HAP-1 (cell line): ENCODE measurements around the gene TACSTD2.
"Not testable (repeated sequence)": the region's sequence is repeated elsewhere in the genome, so short reads cannot be mapped to it uniquely, and the experiment has no call there.

Source experiments
- DNase-seq, 2 experiments: peaks; one replicate each; pipeline ENCODE4 v3.0.0-alpha.2; 2016 to 2020; ENCODE audit warnings: low spot score in 2 of 2
- H3K27me3 ChIP-seq: fragments of 250-450 bp; sonication (Bioruptor Pico); 2 replicates; pipeline ENCODE4 v1.5.1; 2020; ENCODE audit warnings: low read depth, mild to moderate bottlenecking, moderate library complexity
- H3K36me3 ChIP-seq: fragments of 250-450 bp; sonication (Bioruptor Pico); replicated peaks from 2 replicates; pipeline ENCODE4 v1.5.1; 2020; ENCODE audit warnings: mild to moderate bottlenecking
- H3K4me1 ChIP-seq: fragments of 250-450 bp; sonication (Bioruptor Pico); 2 replicates; pipeline ENCODE4 v1.5.1; 2020; ENCODE audit warnings: mild to moderate bottlenecking
- H3K4me3 ChIP-seq: fragments of 250-450 bp; sonication (Bioruptor Pico); 2 replicates; pipeline ENCODE4 v1.5.1; 2020; ENCODE audit warnings: mild to moderate bottlenecking, moderate library complexity
- H3K9me3 ChIP-seq: fragments of 250-450 bp; sonication (Bioruptor Pico); 2 replicates; pipeline ENCODE4 v1.5.1; 2020; ENCODE audit warnings: mild to moderate bottlenecking, moderate library complexity
- in situ Hi-C: fragments of 300-500 bp; cut with MboI; formaldehyde crosslinking; loops from 3 replicates; pipeline ENCODE4 v1.14.3; 2020; ENCODE audit warnings: low sequenced_read_pairs, inconsistent platforms, mixed read lengths

The TACSTD2 gene, protein sequence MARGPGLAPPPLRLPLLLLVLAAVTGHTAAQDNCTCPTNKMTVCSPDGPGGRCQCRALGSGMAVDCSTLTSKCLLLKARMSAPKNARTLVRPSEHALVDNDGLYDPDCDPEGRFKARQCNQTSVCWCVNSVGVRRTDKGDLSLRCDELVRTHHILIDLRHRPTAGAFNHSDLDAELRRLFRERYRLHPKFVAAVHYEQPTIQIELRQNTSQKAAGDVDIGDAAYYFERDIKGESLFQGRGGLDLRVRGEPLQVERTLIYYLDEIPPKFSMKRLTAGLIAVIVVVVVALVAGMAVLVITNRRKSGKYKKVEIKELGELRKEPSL

DNA sequence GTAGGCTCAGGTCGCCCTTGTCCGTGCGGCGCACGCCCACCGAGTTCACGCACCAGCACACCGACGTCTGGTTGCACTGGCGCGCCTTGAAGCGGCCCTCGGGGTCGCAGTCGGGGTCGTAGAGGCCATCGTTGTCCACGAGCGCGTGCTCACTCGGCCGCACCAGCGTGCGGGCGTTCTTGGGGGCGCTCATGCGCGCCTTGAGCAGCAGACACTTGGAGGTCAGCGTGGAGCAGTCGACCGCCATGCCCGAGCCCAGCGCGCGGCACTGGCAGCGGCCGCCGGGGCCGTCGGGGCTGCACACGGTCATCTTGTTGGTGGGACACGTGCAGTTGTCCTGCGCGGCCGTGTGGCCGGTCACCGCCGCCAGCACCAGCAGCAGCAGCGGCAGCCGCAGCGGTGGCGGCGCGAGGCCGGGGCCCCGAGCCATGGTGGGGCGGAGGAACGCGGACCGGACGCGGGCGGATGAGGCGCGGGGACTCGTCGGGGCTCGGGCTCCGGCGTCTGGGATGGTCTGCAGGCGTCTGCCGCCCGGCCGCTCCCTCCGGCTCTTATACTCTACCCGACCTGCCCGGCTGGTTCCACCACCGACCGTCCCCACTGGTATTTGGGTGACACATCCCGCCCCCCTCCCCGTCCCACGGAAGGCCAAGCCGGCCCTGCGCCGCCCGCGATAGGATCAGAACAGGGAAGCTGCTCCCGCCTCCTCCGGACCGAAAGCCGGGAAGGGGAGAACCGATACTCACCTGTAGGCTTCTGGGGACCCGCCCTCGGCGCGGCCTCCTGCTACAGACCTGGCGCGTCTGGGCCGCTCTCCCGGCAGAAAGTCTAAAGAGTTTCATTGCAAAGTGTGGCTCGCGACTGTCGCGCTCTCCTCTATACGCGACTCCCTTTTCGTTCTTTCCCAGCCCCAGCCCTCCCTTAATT is at the start of gene TACSTD2:
Gene TACSTD2 (minus strand): TSS at position 526 of the 927 bp plus-strand sequence. CDS start 96 bp downstream, at position 430.
- no peak within 1 kb of the TSS for H3K4me3 ChIP-seq
- H3K9me3 ChIP-seq: no peaks in the 10 kb centered on the region
- peaks cover 10% of the 10 kb centered on the region; the same call in 1 of the 2 replicates for H3K27me3 ChIP-seq
- no peaks in the 10 kb centered on the region for H3K4me1 ChIP-seq
- in situ Hi-C loops: no loop called here
- no peak for DNase-seq
- no peaks in the 10 kb centered on the region for H3K36me3 ChIP-seq

DNA sequence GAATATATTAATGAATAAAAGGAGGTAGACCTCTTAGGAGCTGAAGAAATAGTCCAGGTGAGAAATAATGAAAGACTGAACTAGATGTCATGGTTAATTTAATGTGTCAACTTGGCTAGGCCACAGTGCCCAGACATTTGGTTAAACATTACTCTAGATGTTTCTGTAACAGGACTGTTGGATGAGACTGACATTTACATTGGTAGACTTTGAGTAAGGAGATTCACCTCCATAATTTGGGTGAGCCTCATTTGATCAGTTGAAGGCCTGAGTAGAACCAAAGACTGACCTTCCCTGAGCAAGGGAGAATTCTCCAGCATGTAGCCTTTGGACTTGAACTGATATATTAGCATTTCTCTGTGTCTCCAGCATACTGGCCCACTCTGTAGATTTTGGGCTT is 49.2 kb upstream of the TACSTD2 start:
- in situ Hi-C loops: no loop called here
- Histone ChIP-seq H3K9me3 (no peaks in the 10 kb centered on the region), H3K4me3 (no peak overlapping the region), H3K36me3 (no peaks in the 10 kb centered on the region), H3K4me1 (no peaks in the 10 kb centered on the region), H3K27me3 (no peaks in the 10 kb centered on the region)
- no peak for DNase-seq

DNA sequence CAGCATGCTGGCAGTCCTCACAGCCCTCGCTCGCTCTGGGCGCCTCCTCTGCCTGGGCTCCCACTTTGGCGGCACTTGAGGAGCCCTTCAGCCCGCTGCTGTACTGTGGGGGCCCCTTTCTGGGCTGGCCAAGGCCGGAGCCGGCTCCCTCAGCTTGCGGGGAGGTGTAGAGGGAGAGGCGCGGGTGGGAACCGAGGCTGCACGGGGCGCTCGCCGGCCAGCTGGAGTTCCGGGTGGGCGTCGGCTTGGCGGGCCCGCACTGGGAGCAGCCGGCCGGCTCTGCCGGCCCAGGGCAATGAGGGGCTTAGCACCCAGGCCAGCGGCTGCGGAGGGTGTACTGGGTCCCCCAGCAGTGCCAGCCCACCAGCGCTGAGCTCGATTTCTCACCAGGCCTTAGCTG is 46.2 kb upstream of the TACSTD2 start:
- H3K9me3 ChIP-seq, H3K36me3 ChIP-seq, H3K4me1 ChIP-seq, in situ Hi-C loops, H3K27me3 ChIP-seq, H3K4me3 ChIP-seq, DNase-seq: not testable (repeated sequence)

DNA sequence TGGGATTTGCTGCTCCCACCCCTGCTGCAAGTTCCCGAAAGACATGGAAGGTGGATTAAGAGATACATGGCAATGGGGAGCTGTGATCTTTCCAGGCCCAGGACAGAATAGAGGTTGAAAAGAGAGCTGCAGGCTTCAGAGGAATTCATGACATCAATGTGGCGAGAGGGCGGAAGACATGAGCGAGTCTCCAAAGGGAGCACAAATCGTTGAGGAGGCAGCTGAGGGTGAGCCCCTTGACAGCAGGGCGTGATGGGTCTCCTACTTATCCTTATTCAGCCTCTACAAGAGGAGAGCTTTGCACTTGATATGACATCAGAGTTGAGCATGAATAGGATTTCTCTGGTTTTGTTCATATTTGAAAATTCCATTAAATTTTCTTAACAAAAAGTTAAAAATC is 45.5 kb upstream of the TACSTD2 start:
- Histone ChIP-seq H3K9me3 (no peaks in the 10 kb centered on the region), H3K36me3 (no peaks in the 10 kb centered on the region), H3K4me3 (no peak overlapping the region), H3K4me1 (no peaks in the 10 kb centered on the region), H3K27me3 (no peaks in the 10 kb centered on the region)
- no peak for DNase-seq
- in situ Hi-C loops: no loop called here

DNA sequence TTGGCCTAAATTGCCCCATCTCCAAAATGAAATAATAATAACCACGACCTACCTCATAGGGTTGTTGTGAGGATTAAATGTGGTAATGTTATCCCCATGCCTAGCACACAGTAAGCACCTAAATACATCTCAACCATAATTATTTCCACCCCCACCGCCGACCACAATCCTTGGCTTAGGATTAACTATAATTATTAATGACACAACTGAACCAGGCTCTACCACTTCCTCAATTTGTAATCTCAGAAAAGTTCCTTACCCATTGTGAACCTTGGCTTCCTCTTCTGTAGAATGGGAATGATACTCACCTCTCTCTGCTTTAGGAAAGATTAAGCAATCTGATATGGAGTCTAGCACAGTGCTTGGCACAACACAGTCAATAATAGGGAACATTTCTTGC is 44.3 kb upstream of the TACSTD2 start:
- Histone ChIP-seq H3K9me3 (no peaks in the 10 kb centered on the region), H3K4me3 (no peak overlapping the region), H3K27me3 (no peaks in the 10 kb centered on the region; the same call in 1 of the 2 replicates), H3K4me1 (no peaks in the 10 kb centered on the region), H3K36me3 (no peaks in the 10 kb centered on the region)
- DNase-seq: no peak
- in situ Hi-C loops: no loop called here

DNA sequence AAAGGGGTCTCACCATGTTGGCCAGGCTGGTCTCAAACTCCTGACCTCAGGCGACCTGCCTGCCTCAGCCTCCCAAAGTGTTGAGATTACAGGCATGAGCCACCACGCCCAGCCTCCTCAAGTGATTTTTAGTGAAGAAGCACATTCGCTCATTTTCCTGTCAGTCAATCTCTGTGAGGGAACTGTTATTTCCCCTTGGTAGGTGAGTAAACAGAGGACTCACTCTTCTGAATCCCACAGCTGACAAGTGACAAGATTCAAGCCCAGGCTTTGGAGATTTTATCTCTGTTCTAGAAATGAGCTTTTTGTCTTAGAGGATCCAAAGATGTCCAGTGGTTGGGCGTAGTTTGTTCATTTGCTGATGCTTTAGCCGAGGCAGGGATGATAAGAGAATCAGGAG is 43.9 kb upstream of the TACSTD2 start:
- Histone ChIP-seq H3K9me3 (no peaks in the 10 kb centered on the region), H3K4me1 (no peaks in the 10 kb centered on the region), H3K4me3 (no peak overlapping the region), H3K36me3 (no peaks in the 10 kb centered on the region), H3K27me3 (no peaks in the 10 kb centered on the region; the same call in 1 of the 2 replicates)
- no peak for DNase-seq
- in situ Hi-C loops: no loop called here

DNA sequence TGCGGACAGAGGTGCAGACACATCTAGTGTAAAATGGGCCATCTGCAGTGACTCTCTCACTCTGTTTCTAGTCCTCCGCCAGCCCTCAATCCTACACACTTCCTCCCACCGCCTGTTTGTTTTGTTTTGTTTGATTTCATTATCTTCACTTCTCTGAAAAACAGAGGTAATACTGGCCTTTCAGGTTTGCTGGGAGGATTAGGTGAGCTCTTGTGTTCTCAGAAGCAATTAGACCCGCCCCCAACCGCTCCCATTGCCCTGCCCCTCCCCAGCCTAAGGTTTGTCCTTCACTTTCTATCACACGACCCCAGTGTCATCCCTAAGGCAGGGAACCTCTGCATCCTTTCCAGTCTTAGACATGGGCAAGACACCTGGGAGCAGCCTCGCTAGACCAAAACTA is 43.2 kb upstream of the TACSTD2 start:
- Histone ChIP-seq H3K27me3 (no peaks in the 10 kb centered on the region; the same call in 1 of the 2 replicates), H3K36me3 (no peaks in the 10 kb centered on the region), H3K4me1 (no peaks in the 10 kb centered on the region), H3K4me3 (no peak overlapping the region), H3K9me3 (no peaks in the 10 kb centered on the region)
- in situ Hi-C loops: no loop called here
- no peak for DNase-seq

DNA sequence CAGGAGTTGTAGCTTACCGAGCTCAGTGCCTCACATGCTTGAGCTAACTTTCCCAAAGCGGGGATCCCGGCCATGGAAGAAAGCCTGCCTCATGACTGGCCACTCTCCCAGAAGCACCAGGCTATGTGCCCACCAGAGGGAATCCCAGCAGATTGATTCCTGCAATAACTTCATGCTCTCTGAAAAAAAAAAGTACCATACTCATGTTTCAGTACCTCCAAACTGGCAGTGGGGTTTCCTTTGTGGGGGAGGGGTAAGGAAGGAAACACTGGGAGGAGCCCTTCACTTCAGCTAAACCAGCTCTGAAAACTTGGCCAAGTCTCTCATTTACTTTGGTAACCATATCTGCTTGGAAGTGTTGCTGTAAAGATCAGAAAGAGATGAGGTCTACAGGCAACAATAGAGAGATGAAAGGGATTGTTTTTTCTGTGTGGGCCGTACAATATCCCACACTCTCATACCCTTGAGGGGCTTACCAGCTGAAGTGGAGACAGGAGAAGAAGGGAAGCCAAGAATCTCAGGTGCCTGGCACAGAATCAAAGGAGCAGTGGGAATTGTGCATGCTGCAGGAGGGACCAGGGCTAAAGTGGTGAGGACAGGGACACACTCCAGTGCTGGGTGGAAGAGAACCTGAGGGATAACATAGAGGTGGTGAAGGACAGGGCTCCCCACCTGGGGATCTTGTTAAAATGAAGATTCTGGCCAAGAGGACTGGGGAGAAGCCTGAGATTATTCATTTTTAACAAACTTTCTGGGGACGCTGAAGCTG is 42.4 kb upstream of the TACSTD2 start:
- DNase-seq: no peak

DNA sequence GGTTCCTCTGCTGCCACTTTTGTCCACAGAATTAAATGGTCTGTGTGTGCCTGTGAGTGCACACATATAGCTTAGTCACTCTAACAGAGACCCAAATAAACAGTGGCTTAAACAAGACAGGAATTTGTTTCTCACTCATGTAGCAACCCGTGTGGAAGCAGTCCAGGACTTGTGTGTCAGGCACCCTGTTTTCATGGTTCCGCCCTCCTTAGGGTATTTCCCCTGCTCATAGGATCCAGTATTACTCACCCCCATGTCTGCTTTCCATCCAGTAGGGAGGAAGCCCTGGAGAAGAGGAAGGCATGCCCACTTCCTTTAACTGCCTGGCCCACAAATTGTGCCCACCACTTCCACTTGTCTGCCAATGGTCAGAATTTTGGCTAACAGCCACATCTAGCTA is 41.3 kb upstream of the TACSTD2 start:
- H3K4me3 ChIP-seq: no peak overlapping the region
- no peak for DNase-seq
- H3K9me3 ChIP-seq: no peaks in the 10 kb centered on the region
- H3K36me3 ChIP-seq: no peaks in the 10 kb centered on the region
- no peaks in the 10 kb centered on the region; the same call in 1 of the 2 replicates for H3K27me3 ChIP-seq
- no peaks in the 10 kb centered on the region for H3K4me1 ChIP-seq
- in situ Hi-C loops: no loop called here

More for the DNA sequence above, 42.4 kb upstream of the TACSTD2 start:
- Histone ChIP-seq H3K9me3 (no peaks in the 10 kb centered on the region), H3K4me3 (no peak overlapping the region), H3K36me3 (no peaks in the 10 kb centered on the region), H3K27me3 (no peaks in the 10 kb centered on the region; the same call in 1 of the 2 replicates), H3K4me1 (no peaks in the 10 kb centered on the region)
- in situ Hi-C loops: no loop called here

DNA sequence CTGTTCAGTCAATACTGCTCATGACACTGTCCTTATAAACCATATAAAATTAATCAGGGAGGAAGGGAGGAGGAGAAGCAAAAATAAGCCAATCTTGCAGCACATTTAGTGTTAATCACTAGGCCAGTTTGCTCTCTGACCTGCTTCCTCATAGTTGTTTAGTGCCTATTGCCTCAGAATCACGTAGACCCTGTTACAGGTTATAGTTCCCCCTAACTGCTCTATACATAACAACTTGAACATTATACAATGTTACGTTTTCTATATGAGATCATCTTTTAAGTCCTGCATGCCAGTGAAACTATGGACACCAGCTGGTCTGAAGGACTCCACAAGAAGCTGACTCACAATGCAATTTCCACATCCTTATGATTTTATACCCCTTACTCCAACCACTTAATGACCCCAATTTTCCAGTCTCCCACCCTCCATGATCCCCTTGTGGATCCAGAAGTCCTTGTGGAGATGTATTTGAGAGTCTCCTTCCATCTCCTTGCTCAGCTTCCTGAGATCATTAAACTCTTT is 34.9 kb upstream of the TACSTD2 start:
- no peak for DNase-seq
- in situ Hi-C loops: no loop called here
- Histone ChIP-seq H3K4me3 (no peak overlapping the region), H3K4me1 (no peaks in the 10 kb centered on the region), H3K27me3 (no peaks in the 10 kb centered on the region; the same call in 1 of the 2 replicates), H3K9me3 (no peaks in the 10 kb centered on the region), H3K36me3 (no peaks in the 10 kb centered on the region)

DNA sequence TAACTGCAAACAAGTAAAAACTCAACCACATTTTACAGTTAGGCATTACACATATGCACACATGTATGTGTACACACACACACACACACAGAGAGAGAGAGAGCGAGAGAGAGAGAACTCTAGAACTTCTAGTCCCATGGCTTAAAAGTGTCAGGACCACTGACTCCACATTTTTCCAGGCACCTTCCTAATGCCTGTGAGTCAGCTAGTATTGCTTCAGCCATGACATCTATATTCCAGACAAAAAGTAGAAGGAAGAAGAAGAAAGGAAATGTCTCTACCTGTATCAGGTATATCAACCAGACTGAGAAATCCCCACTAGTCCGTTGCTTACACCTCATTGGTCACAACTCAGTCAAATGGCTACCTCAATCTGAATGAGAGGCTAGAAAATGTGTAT is 31.9 kb upstream of the TACSTD2 start:
- Histone ChIP-seq H3K4me1 (no peaks in the 10 kb centered on the region), H3K4me3 (no peak overlapping the region), H3K27me3 (no peaks in the 10 kb centered on the region), H3K9me3 (no peaks in the 10 kb centered on the region), H3K36me3 (no peaks in the 10 kb centered on the region)
- in situ Hi-C loops: no loop called here
- DNase-seq: no peak

DNA sequence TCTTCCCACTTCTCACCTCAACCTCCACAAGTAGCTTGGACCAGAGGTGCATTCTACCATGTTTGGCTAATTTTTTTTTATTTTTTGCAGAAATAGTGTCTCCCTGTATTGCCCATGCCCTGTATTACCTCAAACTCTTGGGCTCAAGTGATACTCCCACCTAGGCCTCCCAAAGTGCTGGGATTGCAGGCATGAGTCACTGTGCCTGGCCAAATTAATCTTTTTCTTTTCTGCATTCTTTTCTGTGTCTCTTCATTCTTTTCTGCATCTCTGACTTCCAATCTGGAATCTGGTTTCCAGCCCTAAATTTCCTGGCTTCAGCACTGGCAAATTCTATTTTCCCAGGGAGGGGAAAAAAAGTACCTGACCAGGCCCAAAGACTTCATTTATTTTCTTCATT is 31.2 kb upstream of the TACSTD2 start:
- no peak overlapping the region for H3K4me3 ChIP-seq
- no peaks in the 10 kb centered on the region for H3K36me3 ChIP-seq
- DNase-seq: no peak
- in situ Hi-C loops: no loop called here
- H3K27me3 ChIP-seq: no peaks in the 10 kb centered on the region
- no peaks in the 10 kb centered on the region for H3K9me3 ChIP-seq
- no peaks in the 10 kb centered on the region for H3K4me1 ChIP-seq

DNA sequence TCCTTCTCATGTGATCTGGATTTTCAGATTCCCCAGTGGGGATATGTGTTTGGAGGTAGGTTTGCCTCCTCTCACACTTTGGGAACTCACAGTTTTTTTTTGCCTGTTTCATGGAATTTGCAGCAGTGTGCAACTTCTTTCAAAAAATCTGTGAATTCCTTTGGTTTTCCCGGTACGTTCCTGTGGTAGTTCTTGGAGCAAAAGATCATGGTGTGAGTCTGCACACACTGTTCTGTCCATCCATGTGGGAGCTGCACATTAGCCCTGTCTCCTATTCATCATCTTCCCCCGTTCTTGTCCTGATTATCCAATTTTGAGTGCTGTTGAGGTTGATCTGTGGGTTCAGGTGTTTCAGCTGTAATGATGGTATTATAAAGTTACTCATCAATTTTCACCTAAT is 30.3 kb upstream of the TACSTD2 start:
- H3K36me3 ChIP-seq: no peaks in the 10 kb centered on the region
- H3K9me3 ChIP-seq: no peaks in the 10 kb centered on the region
- no peak overlapping the region for H3K4me3 ChIP-seq
- DNase-seq: no peak
- H3K27me3 ChIP-seq: no peaks in the 10 kb centered on the region
- in situ Hi-C loops: no loop called here
- H3K4me1 ChIP-seq: no peaks in the 10 kb centered on the region
